SU-DHL-6 (cell line): ENCODE results near the gene LDLRAD3.

Experiments
- EZH2phosphoT487 ChIP-seq: fragments of 200-600 bp; sonication (generic), shearing (Covaris generic); conservative IDR thresholded peaks from 2 replicates; pipeline ENCODE4 v1.6.1; 2018; ENCODE audit warnings: mild to moderate bottlenecking, antibody characterized with exemption, low read length, moderate library complexity, mixed read lengths
- TF ChIP-seq, protein P1 (sequence below): fragments of 200-600 bp; sonication (generic); IDR thresholded peaks from one replicate; pipeline ENCODE4 v1.5.1; 2017; ENCODE audit warnings: antibody characterized with exemption, mild to moderate bottlenecking, low read length, moderate library complexity; ENCODE audit not compliant: insufficient read depth, poor library complexity, severe bottlenecking

- TF ChIP-seq, protein P1, sequence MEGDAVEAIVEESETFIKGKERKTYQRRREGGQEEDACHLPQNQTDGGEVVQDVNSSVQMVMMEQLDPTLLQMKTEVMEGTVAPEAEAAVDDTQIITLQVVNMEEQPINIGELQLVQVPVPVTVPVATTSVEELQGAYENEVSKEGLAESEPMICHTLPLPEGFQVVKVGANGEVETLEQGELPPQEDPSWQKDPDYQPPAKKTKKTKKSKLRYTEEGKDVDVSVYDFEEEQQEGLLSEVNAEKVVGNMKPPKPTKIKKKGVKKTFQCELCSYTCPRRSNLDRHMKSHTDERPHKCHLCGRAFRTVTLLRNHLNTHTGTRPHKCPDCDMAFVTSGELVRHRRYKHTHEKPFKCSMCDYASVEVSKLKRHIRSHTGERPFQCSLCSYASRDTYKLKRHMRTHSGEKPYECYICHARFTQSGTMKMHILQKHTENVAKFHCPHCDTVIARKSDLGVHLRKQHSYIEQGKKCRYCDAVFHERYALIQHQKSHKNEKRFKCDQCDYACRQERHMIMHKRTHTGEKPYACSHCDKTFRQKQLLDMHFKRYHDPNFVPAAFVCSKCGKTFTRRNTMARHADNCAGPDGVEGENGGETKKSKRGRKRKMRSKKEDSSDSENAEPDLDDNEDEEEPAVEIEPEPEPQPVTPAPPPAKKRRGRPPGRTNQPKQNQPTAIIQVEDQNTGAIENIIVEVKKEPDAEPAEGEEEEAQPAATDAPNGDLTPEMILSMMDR: no peak
- no peak for TF ChIP-seq EZH2phosphoT487
Observed at GRCh38 chr11:36212564-36213392, 268.9 kb downstream of the LDLRAD3 start.
